HuH-7.5 (cell line): ENCODE measurements around the gene ATF7IP.
A peak's percentile ranks its signal among the peaks of the same experiment; 100 is the strongest.

Source experiments
- DNase-seq: peaks from one replicate; pipeline ENCODE4 v3.0.0; 2011; ENCODE audit warnings: low spot score

ATF7IP gene

DNA sequence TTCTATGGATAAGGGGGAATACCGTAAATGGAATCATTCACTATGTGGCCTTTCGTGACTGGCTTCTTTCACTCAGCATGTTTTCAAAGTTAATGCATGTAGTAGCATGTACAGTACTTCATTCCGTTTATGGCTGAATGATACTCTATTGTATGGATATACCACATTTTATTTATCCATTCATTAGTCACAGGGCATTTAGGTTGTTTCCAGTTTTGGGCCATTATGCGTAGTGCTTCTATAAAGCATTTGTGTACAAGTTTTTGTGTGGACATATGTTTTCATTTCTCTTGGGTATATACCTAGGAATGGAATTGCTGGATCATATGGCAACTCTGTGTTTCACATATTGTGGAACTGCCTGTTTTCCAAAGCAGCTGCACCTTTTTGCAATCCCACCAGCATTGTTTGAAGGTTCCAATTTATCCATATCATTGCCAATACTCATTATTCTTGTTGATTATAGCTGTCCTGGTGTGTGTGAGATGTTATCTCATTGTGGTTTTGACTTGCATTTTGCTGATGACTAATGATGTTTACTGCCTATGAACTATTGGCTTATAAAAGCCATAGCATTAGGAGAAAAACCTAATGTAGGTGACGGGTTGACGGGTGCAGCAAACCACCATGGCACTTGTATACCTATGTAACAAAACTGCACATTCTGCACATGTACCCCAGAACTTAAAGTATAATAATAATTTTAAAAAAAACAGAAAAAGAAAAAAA, 45.5 kb downstream of the ATF7IP start:
- DNase-seq: no peak

DNA sequence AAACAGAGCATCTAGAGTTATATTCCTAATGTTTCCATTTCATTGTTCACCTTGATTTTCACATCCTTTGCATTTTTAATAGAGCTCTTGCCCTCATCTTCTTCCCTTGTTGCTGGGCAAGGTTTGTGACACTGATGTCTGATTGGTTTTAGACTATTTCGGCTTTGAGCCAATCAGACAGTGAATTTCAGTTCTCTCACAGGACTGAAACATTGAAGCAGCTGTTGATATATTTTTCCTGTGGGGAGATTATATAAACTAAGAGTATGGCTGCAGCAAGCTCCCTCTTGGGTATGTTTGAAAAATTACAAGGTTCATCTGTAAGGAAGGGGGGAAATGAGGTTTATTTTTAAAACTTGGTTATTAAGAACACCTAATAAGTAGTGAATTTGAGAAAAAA, 51.2 kb downstream of the ATF7IP start:
- DNase-seq: no peak

DNA sequence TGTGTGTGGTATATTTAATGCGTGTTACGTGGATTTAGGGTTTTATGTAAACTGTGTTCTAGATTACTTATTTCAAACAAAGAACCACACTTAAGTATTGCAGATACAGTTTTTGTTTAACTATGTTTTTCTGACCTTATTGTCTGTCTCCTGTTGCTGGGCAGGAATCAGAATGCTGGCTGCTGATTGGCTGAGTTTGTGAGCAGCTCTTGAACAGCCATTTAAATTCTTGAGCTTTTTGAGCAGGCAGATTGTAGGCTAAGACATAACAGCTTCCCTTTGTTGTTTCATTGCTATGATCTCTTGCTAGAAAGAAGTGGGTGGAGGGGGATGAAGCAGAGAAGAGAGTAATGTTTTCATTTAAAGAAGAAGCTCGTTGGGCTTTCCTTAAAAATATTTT, 52.2 kb downstream of the ATF7IP start:
- DNase-seq: peak; percentile 10

DNA sequence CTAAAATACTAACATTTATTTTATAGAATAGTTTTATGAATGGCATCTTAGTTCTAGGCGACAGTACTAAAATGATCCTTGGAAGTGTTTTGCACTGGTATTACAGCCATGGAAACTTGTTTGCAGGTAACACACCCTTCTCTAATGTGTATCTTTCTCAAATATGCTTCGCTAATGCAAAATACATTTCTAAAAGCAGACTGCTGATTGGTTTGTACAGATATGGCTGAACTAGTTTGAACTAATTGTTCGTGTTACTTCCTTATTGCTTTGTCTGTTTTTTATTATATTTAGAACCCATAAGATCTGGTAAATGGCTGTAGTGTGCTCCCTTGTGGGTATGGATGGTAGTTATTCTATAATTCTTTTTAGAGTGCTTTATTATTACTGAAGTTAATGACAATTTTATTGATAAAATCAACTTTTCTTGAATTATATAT, 53.0 kb downstream of the ATF7IP start:
- DNase-seq: no peak

DNA sequence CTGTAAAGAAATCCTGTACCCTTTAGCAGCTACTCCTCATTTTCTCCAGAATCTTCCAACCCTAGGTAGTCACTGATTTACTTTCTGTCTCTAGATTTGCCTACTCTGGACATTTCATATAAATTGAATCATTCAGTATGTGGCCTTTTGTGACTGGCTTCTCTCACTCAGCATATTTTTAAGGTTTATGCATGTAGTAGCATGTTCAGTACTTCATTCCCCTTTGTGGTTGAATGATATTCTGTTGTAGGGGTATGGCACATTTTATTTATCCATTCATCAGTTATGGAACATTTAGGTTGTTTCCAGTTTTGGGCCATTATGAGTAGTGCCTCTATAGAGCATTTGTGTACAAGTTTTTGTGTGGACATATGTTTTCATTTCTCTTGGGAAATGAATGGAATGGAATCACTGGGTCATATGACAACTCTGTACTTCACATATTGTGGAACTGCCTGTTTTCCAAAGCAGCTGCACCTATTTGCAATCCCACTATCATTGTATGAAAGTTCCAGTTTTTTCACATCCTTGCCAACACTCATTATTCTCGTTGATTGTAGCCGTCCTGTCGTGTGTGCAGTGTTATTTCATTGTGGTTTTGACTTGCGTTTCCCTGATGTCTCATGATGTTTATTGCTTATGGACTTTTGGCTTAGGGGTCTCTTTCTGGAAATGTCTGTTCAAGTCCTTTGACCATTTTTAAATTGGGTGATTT, 57.2 kb downstream of the ATF7IP start:
- DNase-seq: no peak

DNA sequence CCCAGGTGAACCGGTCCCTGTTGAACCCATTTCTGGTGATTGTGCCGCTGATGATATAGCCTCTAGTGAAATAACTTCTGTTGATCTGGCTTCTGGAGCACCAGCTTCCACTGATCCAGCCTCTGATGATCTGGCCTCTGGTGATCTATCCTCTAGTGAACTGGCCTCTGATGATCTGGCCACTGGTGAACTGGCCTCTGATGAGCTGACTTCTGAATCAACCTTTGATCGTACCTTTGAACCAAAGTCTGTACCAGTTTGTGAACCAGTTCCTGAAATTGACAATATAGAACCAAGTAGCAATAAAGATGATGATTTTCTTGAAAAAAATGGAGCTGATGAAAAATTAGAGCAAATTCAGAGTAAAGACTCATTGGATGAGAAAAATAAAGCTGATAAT, 59.1 kb downstream of the ATF7IP start:
- no peak for DNase-seq

DNA sequence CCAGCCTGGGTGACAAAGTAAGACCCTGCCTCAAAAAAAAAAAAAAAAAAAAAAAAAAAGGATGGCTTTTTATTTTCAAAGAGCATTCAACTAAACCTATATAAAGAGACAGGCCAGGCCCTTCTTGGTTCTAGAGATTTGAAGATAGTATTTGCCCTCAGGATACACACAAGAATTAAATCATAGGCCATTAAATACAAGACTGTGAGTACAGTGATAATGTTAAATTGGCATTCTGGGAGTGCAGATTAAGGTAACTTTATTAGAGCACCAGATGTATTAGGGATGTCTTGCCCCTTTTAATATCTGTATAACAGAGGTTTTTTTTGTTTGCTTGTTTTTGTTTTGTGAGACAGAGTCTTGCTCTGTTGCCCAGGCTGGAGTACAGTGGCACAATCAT, 61.3 kb downstream of the ATF7IP start:
- DNase-seq: no peak

DNA sequence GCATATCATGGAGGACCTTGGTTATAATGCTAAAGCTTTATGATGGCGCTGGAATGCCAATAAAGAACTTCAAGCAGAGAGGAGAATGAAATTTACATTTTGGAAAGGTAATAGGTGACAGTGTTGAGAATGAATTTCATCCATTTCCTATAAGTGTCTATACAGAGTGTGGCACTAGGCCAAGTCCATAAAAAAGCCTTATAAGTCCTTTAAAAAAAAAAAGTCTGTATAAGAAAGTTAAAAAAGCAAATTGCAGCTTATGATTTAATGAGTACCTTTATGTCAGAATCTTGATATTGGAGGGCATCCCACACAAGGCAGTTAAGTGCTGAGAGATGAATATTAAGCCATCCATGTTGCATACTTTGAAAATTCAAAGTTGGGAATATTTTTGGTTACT, 62.4 kb downstream of the ATF7IP start:
- no peak for DNase-seq

DNA sequence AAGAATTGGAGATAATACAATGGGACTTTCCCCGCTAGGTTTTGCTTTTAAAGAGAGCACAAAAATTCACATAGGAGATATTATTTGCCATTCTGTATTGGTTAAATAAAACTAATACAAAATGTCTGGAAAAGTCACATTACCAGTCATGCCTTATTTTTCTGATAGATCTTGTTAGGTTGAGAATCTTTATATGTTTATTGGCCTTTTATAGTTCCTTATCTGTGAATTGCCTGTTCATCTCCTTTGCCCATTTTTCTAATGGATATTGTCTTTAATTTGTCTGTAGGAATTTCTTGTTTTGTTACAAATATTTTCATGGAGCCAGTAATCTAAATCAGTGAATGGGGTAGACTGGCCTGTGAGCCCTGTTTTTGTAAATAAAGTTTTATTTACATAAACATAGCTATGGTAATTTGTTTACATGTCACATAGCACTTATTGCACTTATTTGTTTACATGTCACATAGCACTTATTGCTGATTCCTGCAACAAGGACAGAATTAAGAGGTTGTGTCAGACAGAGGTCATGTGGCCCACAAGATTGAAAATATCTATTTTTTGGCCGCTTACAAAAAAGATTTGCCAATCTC, 65.0 kb downstream of the ATF7IP start:
- no peak for DNase-seq

DNA sequence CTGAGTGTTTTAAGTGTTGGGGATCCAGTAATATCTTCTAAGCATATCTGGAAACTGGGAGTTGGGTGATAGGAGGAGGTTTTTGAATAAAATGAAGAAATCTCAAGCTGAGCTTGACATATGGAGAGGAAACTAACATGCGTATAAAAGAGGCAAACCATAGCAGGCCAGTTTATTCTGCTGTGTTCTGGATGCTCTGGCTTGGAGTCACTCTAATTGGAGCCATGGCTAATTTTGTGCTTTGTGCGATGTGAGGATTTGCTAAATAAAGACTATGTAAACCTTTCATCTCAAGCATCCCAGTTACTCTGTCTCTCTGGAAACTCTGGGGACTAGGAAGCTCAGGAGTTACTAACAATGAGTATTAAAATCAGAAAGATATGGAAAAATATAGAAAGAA, 66.5 kb downstream of the ATF7IP start:
- DNase-seq: no peak

DNA sequence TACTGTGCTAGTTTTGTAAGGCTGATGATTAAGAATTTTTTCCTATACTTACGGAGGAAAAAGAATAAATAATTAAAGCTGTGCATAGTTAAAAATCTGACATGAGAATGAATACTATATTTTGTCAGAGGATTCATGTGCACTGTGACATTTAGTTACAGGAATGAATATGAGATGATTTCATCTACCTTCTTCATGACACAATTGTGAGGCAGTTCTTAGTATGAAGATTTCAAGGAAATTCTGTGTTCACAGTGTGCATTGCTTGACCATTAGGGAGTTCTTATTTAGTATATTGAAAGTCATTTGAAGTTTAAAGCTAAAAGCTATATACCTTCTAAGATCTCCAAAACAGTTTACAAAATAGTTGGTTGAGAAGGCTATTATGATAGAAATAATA, 70.1 kb downstream of the ATF7IP start:
- DNase-seq: no peak

DNA sequence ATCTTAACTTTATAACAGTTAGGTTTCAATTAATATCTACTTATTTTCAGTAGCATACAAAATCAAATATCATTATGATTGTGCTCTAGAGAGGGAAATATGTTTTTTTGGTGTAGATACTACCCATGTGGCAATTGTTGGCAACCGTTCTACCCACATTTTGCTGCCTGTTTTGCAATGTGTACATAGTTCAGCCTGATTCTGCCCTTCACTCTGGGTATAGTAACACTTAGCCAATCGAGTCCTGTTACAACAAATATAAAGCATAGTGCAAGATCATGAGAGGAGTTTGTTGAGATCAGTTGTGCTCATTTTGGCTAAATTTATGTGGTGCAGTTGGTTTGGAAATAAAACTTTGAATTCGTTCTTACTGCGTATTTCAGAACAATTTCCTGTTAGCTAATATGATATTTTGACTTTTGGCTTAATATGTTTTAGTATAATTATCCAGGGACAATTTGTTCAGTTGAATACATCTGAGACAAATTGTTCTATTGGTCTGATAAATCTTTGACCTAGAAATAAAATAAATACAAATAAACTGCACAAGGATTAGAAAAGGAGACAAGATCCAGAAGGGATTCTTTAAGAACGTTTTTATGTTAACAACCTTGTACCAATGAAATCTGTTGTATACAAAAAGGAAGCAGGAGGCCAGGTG, 76.9 kb downstream of the ATF7IP start:
- no peak for DNase-seq

DNA sequence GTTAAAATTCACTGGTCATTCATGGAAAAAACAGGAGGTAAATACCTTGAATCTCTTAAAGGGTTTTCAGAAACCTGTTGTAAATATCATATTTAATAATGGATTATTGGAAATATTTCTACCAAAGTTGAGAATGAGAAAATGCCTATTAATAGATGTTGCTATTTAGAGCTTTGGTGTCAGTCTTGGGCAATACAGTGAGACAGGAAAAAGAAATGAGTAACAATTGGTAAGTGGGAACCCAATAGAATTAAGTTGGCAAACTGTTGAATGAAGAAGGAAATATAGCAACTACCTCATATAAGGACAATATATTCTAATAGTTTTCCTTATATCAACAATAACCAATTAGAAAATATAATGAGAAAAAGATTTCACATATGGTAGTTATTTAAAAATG, 78.0 kb downstream of the ATF7IP start:
- no peak for DNase-seq

DNA sequence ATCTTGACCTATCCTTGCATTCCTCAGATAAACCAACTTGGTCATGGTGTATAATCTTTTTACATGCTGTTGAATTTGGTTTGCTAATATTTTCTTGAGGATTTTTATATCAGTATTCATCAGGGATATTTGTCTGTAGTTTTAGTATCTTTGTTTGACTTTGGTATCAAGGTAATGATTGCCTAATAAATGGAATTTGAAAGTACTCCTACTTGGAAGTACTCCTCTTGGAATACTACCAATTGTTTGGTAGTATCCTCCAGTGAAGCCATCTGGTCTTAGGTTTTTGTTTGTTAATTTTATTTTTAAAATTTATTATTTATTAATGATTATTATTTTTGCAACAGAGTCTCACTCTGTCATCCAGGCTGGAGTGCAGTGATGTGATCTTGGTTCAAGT, 85.0 kb downstream of the ATF7IP start:
- DNase-seq: no peak

DNA sequence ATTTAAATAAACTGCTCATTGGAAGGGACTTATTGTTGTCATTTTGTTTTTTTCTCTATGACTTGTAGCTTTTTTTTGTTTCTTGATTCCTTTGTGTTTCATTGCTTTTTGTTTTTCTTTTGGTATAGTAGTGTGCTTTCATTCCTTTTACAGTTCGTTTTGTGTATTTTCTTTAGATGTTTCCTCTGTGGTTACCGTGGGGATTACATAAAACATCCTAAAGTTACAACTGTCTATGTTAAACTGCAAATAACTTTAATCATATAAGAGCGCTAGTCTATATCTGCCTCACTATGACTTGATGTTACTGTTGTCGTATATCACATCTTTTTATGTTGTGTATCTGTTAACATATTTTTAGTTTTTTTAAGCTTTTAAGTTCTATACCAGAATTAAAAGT, 86.9 kb downstream of the ATF7IP start:
- DNase-seq: no peak

DNA sequence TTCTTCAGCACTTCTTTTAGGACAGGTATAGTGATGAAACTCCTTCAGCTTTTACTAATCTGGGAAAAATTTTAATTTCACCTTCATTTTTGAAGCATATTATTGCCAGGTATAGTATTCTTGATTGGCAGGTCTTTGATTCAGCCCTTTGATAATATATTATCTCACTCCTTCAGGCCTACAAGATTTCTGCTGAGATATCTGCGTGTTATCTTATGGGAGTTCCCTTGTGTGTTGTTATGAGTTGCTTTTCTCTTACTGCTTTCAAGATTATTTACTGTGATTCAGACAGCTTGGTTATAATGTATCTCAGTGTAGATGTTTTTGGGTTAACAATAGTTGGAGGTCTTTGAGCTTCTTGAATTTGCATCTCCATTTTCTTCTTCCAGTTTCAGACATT, 87.4 kb downstream of the ATF7IP start:
- DNase-seq: no peak

DNA sequence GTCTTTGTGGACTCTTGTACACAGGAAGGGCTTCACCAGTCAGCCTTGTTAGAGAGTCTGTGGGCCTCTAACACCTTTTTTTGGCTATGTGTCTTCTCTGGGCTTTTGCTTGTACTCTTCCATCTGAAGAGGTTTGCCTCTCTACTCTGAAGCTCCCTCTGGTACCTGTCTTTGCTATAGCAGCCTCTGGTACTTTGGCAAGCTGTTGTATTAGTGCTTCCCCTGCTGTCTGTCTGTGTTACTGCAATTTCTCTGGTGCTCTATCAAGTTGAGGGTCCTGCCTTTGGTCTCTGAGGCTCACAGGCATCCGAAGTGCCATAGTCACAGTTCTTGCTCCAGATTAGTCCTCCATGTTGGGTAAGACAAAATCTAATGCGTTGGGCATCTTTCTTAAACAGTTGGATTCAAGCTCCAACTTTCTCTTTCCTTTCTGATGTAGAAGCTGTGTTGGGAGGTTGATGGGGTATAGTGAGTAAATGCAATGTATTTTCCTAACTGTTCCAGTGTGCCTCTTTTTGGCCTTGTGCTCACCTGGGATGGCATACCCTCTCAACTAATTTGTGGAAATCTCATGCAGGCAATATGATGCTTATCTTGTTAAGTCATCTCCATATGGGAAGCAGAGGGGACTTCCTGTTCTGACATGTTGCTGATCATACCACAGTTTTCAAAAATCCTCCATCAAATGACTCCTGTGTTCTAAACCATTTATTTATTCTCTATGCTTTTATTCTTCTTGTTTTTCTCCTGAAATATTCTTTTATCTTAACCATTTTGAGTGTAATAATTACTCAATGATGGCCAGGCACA, 88.8 kb downstream of the ATF7IP start:
- DNase-seq: peak; percentile 40

DNA sequence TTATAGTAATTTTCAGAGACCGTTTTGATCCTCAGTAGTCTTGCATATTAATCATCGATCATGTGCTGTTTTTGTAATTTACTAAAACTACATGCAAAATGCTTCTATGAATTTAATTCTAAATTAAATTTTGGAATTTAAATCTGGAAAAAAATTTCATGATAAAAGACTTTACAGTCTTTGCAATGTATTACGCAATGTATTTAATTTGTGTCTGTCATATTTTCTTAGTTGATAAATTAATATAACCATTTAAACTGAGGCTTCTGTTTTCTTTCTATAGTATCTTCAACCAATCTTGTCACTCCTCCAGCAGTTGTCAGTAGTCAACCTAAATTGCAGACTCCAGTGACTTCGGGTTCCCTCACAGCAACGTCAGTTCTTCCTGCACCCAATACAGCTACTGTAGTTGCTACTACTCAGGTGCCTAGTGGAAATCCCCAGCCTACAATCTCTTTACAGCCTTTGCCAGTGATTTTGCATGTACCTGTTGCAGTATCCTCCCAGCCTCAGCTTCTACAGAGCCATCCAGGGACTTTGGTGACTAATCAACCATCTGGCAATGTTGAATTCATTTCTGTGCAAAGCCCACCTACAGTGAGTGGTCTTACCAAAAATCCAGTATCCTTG, 94.8 kb downstream of the ATF7IP start:
- DNase-seq: no peak

DNA sequence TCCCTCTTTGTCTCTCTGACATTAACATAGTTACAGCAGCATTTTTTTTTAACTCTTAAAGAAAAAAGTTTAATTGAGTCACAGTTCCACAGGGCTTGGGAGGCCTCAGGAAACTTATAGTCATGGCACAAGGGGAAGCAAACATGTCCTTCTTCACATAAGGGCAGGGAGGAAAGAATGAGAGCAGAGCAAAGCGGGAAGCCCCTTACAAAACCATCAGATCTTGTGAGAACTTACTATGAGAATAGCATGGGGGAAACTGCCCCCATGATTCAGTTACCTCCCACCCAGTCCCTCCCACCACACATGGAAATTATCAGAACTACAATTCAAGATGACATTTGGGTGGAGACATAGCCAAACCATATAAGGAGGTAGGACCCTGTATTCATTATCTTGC, 106.0 kb downstream of the ATF7IP start:
- no peak for DNase-seq

DNA sequence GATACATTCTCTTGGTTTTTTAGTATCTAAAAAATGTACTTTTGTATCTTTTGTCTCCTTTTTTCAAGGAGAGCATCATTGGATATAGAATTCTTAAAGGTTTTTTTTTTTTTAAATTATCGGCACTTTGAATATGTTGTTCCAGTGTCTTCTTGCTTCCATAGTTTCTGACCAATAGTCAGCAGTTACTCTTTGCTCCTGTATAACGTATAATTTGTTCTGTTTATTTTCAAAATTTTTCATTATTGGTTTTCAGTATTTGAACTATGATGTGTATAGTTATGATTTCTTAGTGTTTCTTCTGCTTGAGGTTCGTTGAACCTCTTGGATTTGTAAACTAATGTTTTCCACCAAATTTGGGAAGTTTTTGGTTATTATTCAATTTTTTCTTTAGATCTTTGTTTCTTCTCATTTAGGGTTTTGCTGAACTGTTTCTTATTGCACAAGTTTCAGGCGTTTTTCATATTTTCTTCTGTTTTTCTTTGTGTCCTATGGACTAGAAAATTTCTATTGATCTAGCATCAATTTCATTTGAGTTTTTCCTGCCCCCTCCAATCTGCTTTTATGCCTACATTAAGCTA, 108.3 kb downstream of the ATF7IP start:
- DNase-seq: no peak

DNA sequence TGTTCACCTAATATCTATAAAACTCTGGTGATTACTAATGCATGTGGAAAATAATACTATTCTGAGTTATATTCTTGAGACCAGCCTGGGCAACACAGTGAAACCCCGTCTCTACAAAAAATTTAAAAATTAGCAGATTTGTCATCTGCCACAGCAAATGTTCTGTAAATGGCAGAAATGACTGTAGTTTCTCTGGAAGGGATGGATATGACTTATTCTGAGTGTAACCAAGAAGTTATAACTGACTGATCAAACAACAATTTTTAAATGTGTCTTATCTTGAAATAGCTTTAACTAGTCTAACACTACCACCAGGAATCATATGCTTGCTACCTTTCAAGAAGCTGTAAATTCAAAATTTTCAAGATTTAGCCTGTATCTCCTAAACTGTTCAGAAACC, 113.5 kb downstream of the ATF7IP start:
- DNase-seq: no peak
